ENCODE data around the gene GASK1A. TPM values are rescaled to one million over a fixed set of nuclear protein-coding genes. Genes with fewer than 3 reads are reported as not detected.

GASK1A gene
- total and polyA plus RNA-seq, 2 of the 4 experiments (the other 2 are of a cell fraction): 0.18 to 0.19 TPM

GRCh38 chr3:42979044-42979972 is at the start of gene GASK1A (continued):
- TF ChIP-seq MXI1 (IDR thresholded peaks at IDR 0.05; ENCODE audit: borderline replicate concordance, low read depth, low read length) (no peak), RFX5 (IDR thresholded peaks at IDR 0.05; ENCODE audit: low read depth, low read length) (no peak)

- Histone ChIP-seq H3K4me1 (ENCODE audit: control insufficient read depth, insufficient read depth, low read length) (no peaks in the 10 kb centered on the region), H2BK5ac (ENCODE audit: low read depth, low read length, poor library complexity, severe bottlenecking) (no peak overlapping the region), H2AK9ac (replicated peaks; ENCODE audit: low read depth, low read length, poor library complexity) (no peak overlapping the region), H4K8ac (ENCODE audit: low read depth in 2 of 2, low read length in 2 of 2) (no peak overlapping the region), H3K4me2 (ENCODE audit: low read depth, low read length) (no peak overlapping the region), H3K9me1 (ENCODE audit: insufficient read depth, low read length) (no peaks in the 10 kb centered on the region), H2BK15ac (ENCODE audit: low read depth, low read length) (no peak overlapping the region), H4K91ac (ENCODE audit: insufficient read depth, low read depth, low read length) (no peak overlapping the region), H2BK120ac (ENCODE audit: low read depth, low read length) (no peak overlapping the region), H3K9me3 (ENCODE audit: control insufficient read depth, insufficient read depth, low read length) (no peaks in the 10 kb centered on the region; the same call in 1 of the 2 replicates), H3K4ac (ENCODE audit: low read depth, low read length) (no peak overlapping the region), H3K27me3 (ENCODE audit: control insufficient read depth, insufficient read depth, low read length) (no peaks in the 10 kb centered on the region), H2AFZ (replicated peaks; ENCODE audit: low read length, poor library complexity) (no peak overlapping the region), H3K27ac (ENCODE audit: insufficient read depth, low read length) (no peak overlapping the region), H3K9ac (ENCODE audit: low read depth, low read length) (no peak overlapping the region), H3K4me3 (ENCODE audit: insufficient read depth, low read depth, low read length) (no peak overlapping the region), H4K20me1 (ENCODE audit: insufficient read depth, low read length) (no peaks in the 10 kb centered on the region), H4K5ac (ENCODE audit: low read depth, low read length) (no peak overlapping the region), H2AK5ac (ENCODE audit: low read depth, low read length) (no peak overlapping the region), H3K36me3 (ENCODE audit: control insufficient read depth, insufficient read depth, low read length) (no peaks in the 10 kb centered on the region), H3K56ac (ENCODE audit: extremely low read depth, insufficient read depth, low read length) (no peak overlapping the region), H3K79me1 (ENCODE audit: low read depth in 1 of 2, low read length in 2 of 2) (no peaks in the 10 kb centered on the region), H3K14ac (replicated peaks; ENCODE audit: low read depth, low read length) (no peak overlapping the region), H3K18ac (ENCODE audit: low read depth, low read length) (no peak overlapping the region), H2BK20ac (ENCODE audit: low read depth, low read length) (no peak overlapping the region), H3K23ac (ENCODE audit: low read depth, low read length) (no peak overlapping the region)
- dilution Hi-C loops (cut with HindIII; ENCODE audit: low sequenced_read_pairs, unreplicated experiment) (no loop called here), intact Hi-C loops (cut with micrococcal nuclease) (no loop called here), in situ Hi-C loops (cut with MboI; ENCODE audit: low sequenced_read_pairs) (no loop called here)
- ATAC-seq (ENCODE audit: low read depth): no peak
- ChIA-PET CTCF (no interaction called here), POLR2A (ENCODE audit: unreplicated experiment) (no interaction called here)
- no TSS peak for BruUV-seq (replicated peaks)
- no peak for TF ChIP-seq BHLHE40 (IDR thresholded peaks at IDR 0.05; ENCODE audit: low read depth, low read length)
- DNase-seq: no peak
- no CpG with 5 or more reads among the region's 5 CpGs for WGBS, 2 experiments (ENCODE audit: extremely low coverage in 2 of 2, insufficient read length in 1 of 2)
These were observed 45.0 kb upstream of the GASK1A start for GRCh38 chr3:42934111-42934510.

Data from IMR-90 (cell line).